ENCODE data around the gene GPRIN2.

Gene GPRIN2

GRCh38 chr10:46558392-46559185 lies 2.1 kb upstream of the GPRIN2 start:
- DNase-seq (ENCODE audit: low read depth in 2 of 2): no peak
- no peak for TF ChIP-seq CTCF (IDR thresholded peaks at IDR 0.05; ENCODE audit: low read depth, low read length)
- no peak overlapping the region for H3K4me3 ChIP-seq (replicated peaks in 1 of 2; ENCODE audit: low read depth in 2 of 2, low read length in 2 of 2)

- H3K4me3 ChIP-seq (replicated peaks in 1 of 2; ENCODE audit: low read depth in 2 of 2, low read length in 2 of 2): no peak overlapping the region
- no peak for DNase-seq (ENCODE audit: low read depth in 2 of 2)
- TF ChIP-seq CTCF (IDR thresholded peaks at IDR 0.05; ENCODE audit: low read depth, low read length): no peak
These were observed 1.6 kb upstream of the GPRIN2 start for GRCh38 chr10:46558122-46558391.

- DNase-seq (ENCODE audit: low read depth in 2 of 2): no peak
- no peak for TF ChIP-seq CTCF (IDR thresholded peaks at IDR 0.05; ENCODE audit: low read depth, low read length)
These were observed 1.1 kb upstream of the GPRIN2 start for GRCh38 chr10:46557319-46558121.

GRCh38 chr10:46555713-46556514 lies 544 bp downstream of the GPRIN2 start:
- no peak for DNase-seq (ENCODE audit: low read depth in 2 of 2)
- TF ChIP-seq CTCF (IDR thresholded peaks at IDR 0.05; ENCODE audit: low read depth, low read length): no peak
- H3K4me3 ChIP-seq (replicated peaks in 1 of 2; ENCODE audit: low read depth in 2 of 2, low read length in 2 of 2): peak overlapping the region in 1 of 2 donors; percentile 9

More at GRCh38 chr10:46557319-46558121, 1.1 kb upstream of the GPRIN2 start:
- H3K4me3 ChIP-seq (replicated peaks in 1 of 2; ENCODE audit: low read depth in 2 of 2, low read length in 2 of 2): no peak overlapping the region

GRCh38 chr10:46555366-46555712 lies 1.1 kb downstream of the GPRIN2 start:
- TF ChIP-seq CTCF (IDR thresholded peaks at IDR 0.05; ENCODE audit: low read depth, low read length): no peak
- H3K4me3 ChIP-seq (replicated peaks in 1 of 2; ENCODE audit: low read depth in 2 of 2, low read length in 2 of 2): no peak overlapping the region
- no peak for DNase-seq (ENCODE audit: low read depth in 2 of 2)

- no peak for DNase-seq (ENCODE audit: low read depth in 2 of 2)
- H3K4me3 ChIP-seq (replicated peaks in 1 of 2; ENCODE audit: low read depth in 2 of 2, low read length in 2 of 2): no peak overlapping the region
- no peak for TF ChIP-seq CTCF (IDR thresholded peaks at IDR 0.05; ENCODE audit: low read depth, low read length)
These were observed 2.2 kb downstream of the GPRIN2 start for GRCh38 chr10:46554166-46554781.
